Activated naive CD4-positive, alpha-beta T cell treated with anti-CD3 and anti-CD28 coated beads, Interleukin-2, amount 10 ng/mL, durations not matched to agents 7 days and 5 days (primary cell): ENCODE measurements around the gene P2RX6.

Source experiments
- CTCF ChIA-PET: fragments of 350-600 bp; sonication (Branson Sonifier 250); formaldehyde crosslinking; loops from one replicate; lab custom pipeline; 2021; ENCODE audit warnings: antibody characterized with exemption; lab: Charles Lee
- DNase-seq: peaks from one replicate; pipeline ENCODE4 v3.0.0-alpha.2; 2020
- H3K27ac Mint-ChIP-seq: one replicate; pipeline ENCODE4 v1.8.0; 2021; ENCODE audit warnings: mild to moderate bottlenecking, moderate library complexity, mixed read lengths
- H3K27me3 Mint-ChIP-seq: one replicate; pipeline ENCODE4 v1.8.0; 2021; ENCODE audit warnings: mild to moderate bottlenecking, mixed read lengths
- H3K36me3 Mint-ChIP-seq: one replicate; pipeline ENCODE4 v1.8.0; 2021; ENCODE audit warnings: mixed read lengths
- H3K4me1 Mint-ChIP-seq: one replicate; pipeline ENCODE4 v1.8.0; 2021; ENCODE audit warnings: mixed read lengths
- H3K4me3 Mint-ChIP-seq: one replicate; pipeline ENCODE4 v1.8.0; 2021; ENCODE audit warnings: mild to moderate bottlenecking, moderate library complexity, mixed read lengths
- H3K9me3 Mint-ChIP-seq: one replicate; pipeline ENCODE4 v1.8.0; 2021; ENCODE audit warnings: mixed read lengths

Gene P2RX6

GRCh38 chr22:20994902-20995241, 20.1 kb upstream of the P2RX6 start:
- Mint-ChIP-seq H3K27ac (no peak overlapping the region), H3K27me3 (no peaks in the 10 kb centered on the region), H3K9me3 (no peaks in the 10 kb centered on the region), H3K36me3 (peaks cover 22% of the 10 kb centered on the region), H3K4me3 (no peak overlapping the region), H3K4me1 (peaks cover 6% of the 10 kb centered on the region)
- DNase-seq, result no peak
- CTCF ChIA-PET, result no interaction called here

GRCh38 chr22:20995329-20996030, 19.5 kb upstream of the P2RX6 start:
- CTCF ChIA-PET, result no interaction called here
- Mint-ChIP-seq H3K27ac (no peak overlapping the region), H3K9me3 (no peaks in the 10 kb centered on the region)

GRCh38 chr22:20996031-20996410, 18.9 kb upstream of the P2RX6 start:
- DNase-seq, result no peak
- no peak overlapping the region for H3K27ac Mint-ChIP-seq
- H3K27me3 Mint-ChIP-seq, result no peaks in the 10 kb centered on the region
- H3K4me3 Mint-ChIP-seq, result no peak overlapping the region
- CTCF ChIA-PET, result no interaction called here
- peaks cover 17% of the 10 kb centered on the region for H3K4me1 Mint-ChIP-seq
- H3K9me3 Mint-ChIP-seq, result no peaks in the 10 kb centered on the region
- peaks cover 21% of the 10 kb centered on the region for H3K36me3 Mint-ChIP-seq

More at GRCh38 chr22:20995329-20996030, 19.5 kb upstream of the P2RX6 start:
- no peaks in the 10 kb centered on the region for H3K27me3 Mint-ChIP-seq
- no peak overlapping the region for H3K4me3 Mint-ChIP-seq
- peaks cover 21% of the 10 kb centered on the region for H3K36me3 Mint-ChIP-seq
- H3K4me1 Mint-ChIP-seq, result peaks cover 12% of the 10 kb centered on the region
- no peak for DNase-seq

- Mint-ChIP-seq H3K4me3 (no peak overlapping the region), H3K4me1 (peaks cover 23% of the 10 kb centered on the region), H3K27me3 (no peaks in the 10 kb centered on the region), H3K27ac (no peak overlapping the region), H3K36me3 (peaks cover 23% of the 10 kb centered on the region), H3K9me3 (no peaks in the 10 kb centered on the region)
- CTCF ChIA-PET, result no interaction called here
- DNase-seq, result no peak
Observed at GRCh38 chr22:20996598-20997535, 18.1 kb upstream of the P2RX6 start.

- Mint-ChIP-seq H3K36me3 (peaks cover 23% of the 10 kb centered on the region), H3K27ac (no peak overlapping the region), H3K27me3 (no peaks in the 10 kb centered on the region), H3K4me1 (peaks cover 26% of the 10 kb centered on the region), H3K4me3 (no peak overlapping the region), H3K9me3 (no peaks in the 10 kb centered on the region)
- CTCF ChIA-PET, result no interaction called here
- no peak for DNase-seq
Observed at GRCh38 chr22:20997536-20998257, 17.3 kb upstream of the P2RX6 start.

- no peak overlapping the region for H3K4me3 Mint-ChIP-seq
- no peaks in the 10 kb centered on the region for H3K27me3 Mint-ChIP-seq
- DNase-seq, result no peak
- peaks cover 34% of the 10 kb centered on the region for H3K4me1 Mint-ChIP-seq
- CTCF ChIA-PET, result interaction anchor here (2.8 kb wide), 1 partner anchor 17 kb away, joined by 8 read pairs; the partner anchor contains the start of gene LZTR1
- no peaks in the 10 kb centered on the region for H3K9me3 Mint-ChIP-seq
- H3K36me3 Mint-ChIP-seq, result peaks cover 21% of the 10 kb centered on the region
- peak overlapping the region; percentile 60 for H3K27ac Mint-ChIP-seq
Observed at GRCh38 chr22:20998411-20999336, 16.3 kb upstream of the P2RX6 start.

- no peaks in the 10 kb centered on the region for H3K9me3 Mint-ChIP-seq
- no peak overlapping the region for H3K27ac Mint-ChIP-seq
- CTCF ChIA-PET, result interaction anchor here (2.8 kb wide), 1 partner anchor 18 kb away, joined by 8 read pairs; the partner anchor contains the start of gene LZTR1
- peaks cover 39% of the 10 kb centered on the region for H3K4me1 Mint-ChIP-seq
- DNase-seq, result no peak
- H3K4me3 Mint-ChIP-seq, result peak overlapping the region; percentile 94
- H3K27me3 Mint-ChIP-seq, result no peaks in the 10 kb centered on the region
- peaks cover 21% of the 10 kb centered on the region for H3K36me3 Mint-ChIP-seq
Observed at GRCh38 chr22:20999350-21000206, 15.4 kb upstream of the P2RX6 start.

- peak overlapping the region; percentile 94 for H3K4me3 Mint-ChIP-seq
- H3K27ac Mint-ChIP-seq, result peak overlapping the region; percentile 96
- H3K4me1 Mint-ChIP-seq, result peaks cover 39% of the 10 kb centered on the region
- no peaks in the 10 kb centered on the region for H3K9me3 Mint-ChIP-seq
- no peaks in the 10 kb centered on the region for H3K27me3 Mint-ChIP-seq
- peaks cover 16% of the 10 kb centered on the region for H3K36me3 Mint-ChIP-seq
- no peak for DNase-seq
- CTCF ChIA-PET, result interaction anchor here (1.0 to 2.8 kb wide), 3 partner anchors 14 to 114 kb away, joined by 4 to 8 read pairs (median 4); partner anchors contain the start of gene LZTR1
Observed at GRCh38 chr22:21000207-21000986, 14.6 kb upstream of the P2RX6 start.

- peak overlapping the region; percentile 96 for H3K27ac Mint-ChIP-seq
- CTCF ChIA-PET, result interaction anchor here (1.0 to 2.8 kb wide), 3 partner anchors 15 to 115 kb away, joined by 4 to 8 read pairs (median 4); partner anchors contain the start of gene LZTR1
- H3K36me3 Mint-ChIP-seq, result peaks cover 15% of the 10 kb centered on the region
- no peak for DNase-seq
- H3K4me1 Mint-ChIP-seq, result peaks cover 39% of the 10 kb centered on the region
- H3K9me3 Mint-ChIP-seq, result no peaks in the 10 kb centered on the region
- no peaks in the 10 kb centered on the region for H3K27me3 Mint-ChIP-seq
- peak overlapping the region; percentile 94 for H3K4me3 Mint-ChIP-seq
Observed at GRCh38 chr22:21000987-21001600, 13.9 kb upstream of the P2RX6 start.

GRCh38 chr22:21001601-21002325, 13.2 kb upstream of the P2RX6 start, which contains the start of gene THAP7:
THAP7 (minus strand) TSS chr22:21002118; CDS start chr22:21001911, 207 bp downstream.
- DNase-seq, result peak; percentile 98
- H3K4me1 Mint-ChIP-seq, result peaks cover 39% of the 10 kb centered on the region
- H3K4me3 Mint-ChIP-seq, result peak within 1 kb of the TSS; percentile 94
- H3K9me3 Mint-ChIP-seq, result no peaks in the 10 kb centered on the region
- peaks cover 10% of the 10 kb centered on the region for H3K36me3 Mint-ChIP-seq
- H3K27ac Mint-ChIP-seq, result peak within 1 kb of the TSS; percentile 96
- CTCF ChIA-PET, result interaction anchor here (1.0 to 2.8 kb wide), 2 partner anchors 15 to 20 kb away, joined by 4 to 8 read pairs; partner anchors contain the start of gene LZTR1
- H3K27me3 Mint-ChIP-seq, result no peaks in the 10 kb centered on the region

GRCh38 chr22:21003782-21004181, 11.2 kb upstream of the P2RX6 start:
- Mint-ChIP-seq H3K4me3 (peak overlapping the region; percentile 94), H3K27me3 (no peaks in the 10 kb centered on the region), H3K9me3 (no peaks in the 10 kb centered on the region), H3K4me1 (peaks cover 37% of the 10 kb centered on the region), H3K36me3 (peaks cover 5% of the 10 kb centered on the region), H3K27ac (peak overlapping the region; percentile 96)
- CTCF ChIA-PET, result interaction anchor here (0.6 to 1.8 kb wide), 3 partner anchors 18 to 745 kb away, joined by 3 to 6 read pairs (median 4); no protein-coding TSS in a partner anchor
- no peak for DNase-seq
